GM21423 (cell line): Measurements from ENCODE around the gene ADAMTS9.

Source experiments
- ATAC-seq: cut with Tn5 transposase; IDR thresholded peaks from one replicate; pipeline ENCODE4 v1.9.1; 2021; ENCODE audit warnings: mild to moderate bottlenecking, moderate library complexity; ENCODE audit not compliant: unreplicated experiment

ADAMTS9 gene

DNA sequence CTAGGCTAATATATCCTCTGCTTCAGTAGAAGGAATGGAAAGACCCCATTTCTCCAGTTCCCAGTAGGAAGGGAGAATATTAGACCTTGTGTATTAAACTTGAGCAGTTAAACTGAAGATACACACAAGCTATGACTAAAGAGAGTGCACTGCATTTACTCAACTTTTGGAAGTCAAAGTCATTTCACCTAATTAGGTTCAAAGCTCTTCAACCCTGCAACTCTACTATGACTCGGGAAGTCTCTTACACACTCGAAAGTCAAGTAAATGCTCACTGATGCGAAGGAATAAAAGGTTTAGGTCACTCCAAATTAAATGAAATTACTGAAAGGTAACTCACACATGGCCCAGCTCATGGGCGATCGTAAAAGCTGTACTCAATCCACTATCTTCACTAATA lies 33.8 kb downstream of the ADAMTS9 start:
- no peak for ATAC-seq

DNA sequence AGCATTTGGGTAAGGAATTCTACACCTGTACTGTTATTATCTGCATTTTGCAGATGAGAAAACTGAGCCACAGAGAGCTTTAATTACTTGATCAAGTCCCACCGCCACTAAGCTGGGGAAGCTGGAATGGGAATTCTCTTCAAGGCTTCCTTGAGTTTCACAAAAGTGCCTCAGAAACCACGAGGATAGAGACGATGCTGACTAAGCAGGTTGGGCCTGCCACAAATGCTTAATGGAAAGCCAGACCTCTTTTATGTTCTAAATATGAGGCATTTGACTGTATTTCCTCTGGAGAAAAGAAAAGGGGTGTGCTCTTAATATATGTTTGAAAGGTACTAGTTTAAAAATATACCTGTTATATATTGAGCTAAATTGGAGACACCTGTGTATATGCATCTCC lies 34.7 kb downstream of the ADAMTS9 start:
- no peak for ATAC-seq

DNA sequence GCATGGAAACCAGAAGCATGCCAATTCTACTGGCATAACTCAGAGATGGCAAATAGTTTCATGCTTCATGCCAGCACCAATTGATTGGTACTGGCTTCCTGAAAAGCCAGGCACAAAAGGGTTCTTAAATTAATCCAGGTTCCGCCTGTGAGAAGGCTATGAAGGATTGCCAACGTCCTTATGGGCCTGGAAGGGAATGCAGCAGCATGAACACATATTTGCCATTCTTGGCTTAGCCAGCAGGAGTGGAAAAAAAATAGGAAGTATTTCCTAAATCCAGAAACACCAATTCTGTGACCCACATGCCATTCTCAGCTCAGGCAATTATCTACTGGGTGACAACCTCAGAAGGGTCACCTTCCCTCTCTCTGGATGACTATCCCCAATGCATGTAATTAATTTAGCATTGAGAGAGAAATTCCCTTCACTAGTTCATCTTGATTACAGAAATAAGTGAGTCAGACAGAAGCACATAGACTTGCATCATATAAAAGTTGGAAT lies 36.0 kb downstream of the ADAMTS9 start:
- ATAC-seq, result no peak

GRCh38 chr3:64651303-64651702 lies 36.5 kb downstream of the ADAMTS9 start:
- no peak for ATAC-seq

DNA sequence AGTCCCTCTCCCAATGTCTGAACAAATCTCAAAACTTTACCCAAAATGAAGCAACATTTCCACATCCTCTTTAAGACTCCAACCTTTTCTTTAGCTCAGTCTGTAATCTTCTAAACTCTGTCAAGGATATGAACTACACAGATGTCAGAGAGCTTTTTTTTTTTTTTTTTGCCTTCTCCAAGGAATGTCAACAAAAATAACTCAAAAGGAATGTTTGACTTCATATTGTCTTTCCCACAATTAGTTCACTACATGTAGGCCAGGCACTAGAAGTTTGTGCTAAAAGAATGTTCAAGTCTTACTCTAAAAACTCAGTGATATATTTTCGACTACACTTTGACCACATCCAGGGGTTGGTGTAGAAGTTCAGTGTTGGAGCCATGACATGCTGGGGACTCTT lies 37.1 kb downstream of the ADAMTS9 start:
- no peak for ATAC-seq

GRCh38 chr3:64650096-64650622 lies 37.6 kb downstream of the ADAMTS9 start:
- no peak for ATAC-seq

GRCh38 chr3:64648927-64649906 lies 38.6 kb downstream of the ADAMTS9 start:
- no peak for ATAC-seq

DNA sequence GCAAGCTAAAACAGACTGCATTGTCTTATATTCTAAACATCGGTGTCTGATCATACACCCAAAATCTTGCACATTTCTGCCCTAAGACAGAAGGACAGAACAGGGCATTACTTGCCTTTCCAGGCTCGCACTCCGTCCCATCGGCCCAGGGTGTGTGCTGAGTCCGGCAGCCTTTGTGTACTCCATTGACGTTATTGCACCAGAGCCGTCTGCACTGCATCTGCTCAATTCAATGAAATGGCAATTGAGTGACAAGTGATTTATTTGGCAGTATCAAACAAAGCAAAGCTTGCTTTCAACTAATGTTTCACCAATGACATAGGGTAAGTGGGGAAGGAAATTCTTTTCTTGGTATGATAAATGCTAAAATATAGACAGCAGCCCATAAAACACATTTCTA lies 40.0 kb downstream of the ADAMTS9 start:
- no peak for ATAC-seq

GRCh38 chr3:64645243-64645642 lies 42.6 kb downstream of the ADAMTS9 start:
- no peak for ATAC-seq

- no peak for ATAC-seq
Observed at GRCh38 chr3:64644483-64644882, 43.3 kb downstream of the ADAMTS9 start.

GRCh38 chr3:64642327-64643151 lies 45.3 kb downstream of the ADAMTS9 start:
- no peak for ATAC-seq

- no peak for ATAC-seq
Observed at GRCh38 chr3:64638981-64639481, 48.8 kb downstream of the ADAMTS9 start.

DNA sequence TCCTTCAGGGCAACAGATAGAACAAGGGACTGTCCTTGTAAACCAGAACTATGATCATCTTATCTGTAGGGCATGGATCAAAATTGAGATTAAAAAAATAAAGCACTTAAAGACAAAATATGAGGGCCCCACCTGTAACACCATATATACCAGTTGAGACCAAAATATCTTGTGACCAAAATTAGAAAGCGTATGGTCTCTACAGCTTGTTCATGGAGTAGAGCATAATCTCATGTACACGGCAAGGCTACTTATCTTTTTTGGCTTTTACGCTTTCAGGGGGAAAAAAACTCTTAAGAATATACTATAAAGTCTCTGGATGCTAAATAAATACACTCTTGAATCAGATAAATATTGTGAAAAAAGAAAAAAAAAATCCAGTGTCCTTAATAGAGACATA lies 49.3 kb downstream of the ADAMTS9 start:
- ATAC-seq, result no peak

GRCh38 chr3:64634417-64634816 lies 53.4 kb downstream of the ADAMTS9 start:
- ATAC-seq, result no peak

- no peak for ATAC-seq
Observed at GRCh38 chr3:64631951-64632350, 55.8 kb downstream of the ADAMTS9 start.

DNA sequence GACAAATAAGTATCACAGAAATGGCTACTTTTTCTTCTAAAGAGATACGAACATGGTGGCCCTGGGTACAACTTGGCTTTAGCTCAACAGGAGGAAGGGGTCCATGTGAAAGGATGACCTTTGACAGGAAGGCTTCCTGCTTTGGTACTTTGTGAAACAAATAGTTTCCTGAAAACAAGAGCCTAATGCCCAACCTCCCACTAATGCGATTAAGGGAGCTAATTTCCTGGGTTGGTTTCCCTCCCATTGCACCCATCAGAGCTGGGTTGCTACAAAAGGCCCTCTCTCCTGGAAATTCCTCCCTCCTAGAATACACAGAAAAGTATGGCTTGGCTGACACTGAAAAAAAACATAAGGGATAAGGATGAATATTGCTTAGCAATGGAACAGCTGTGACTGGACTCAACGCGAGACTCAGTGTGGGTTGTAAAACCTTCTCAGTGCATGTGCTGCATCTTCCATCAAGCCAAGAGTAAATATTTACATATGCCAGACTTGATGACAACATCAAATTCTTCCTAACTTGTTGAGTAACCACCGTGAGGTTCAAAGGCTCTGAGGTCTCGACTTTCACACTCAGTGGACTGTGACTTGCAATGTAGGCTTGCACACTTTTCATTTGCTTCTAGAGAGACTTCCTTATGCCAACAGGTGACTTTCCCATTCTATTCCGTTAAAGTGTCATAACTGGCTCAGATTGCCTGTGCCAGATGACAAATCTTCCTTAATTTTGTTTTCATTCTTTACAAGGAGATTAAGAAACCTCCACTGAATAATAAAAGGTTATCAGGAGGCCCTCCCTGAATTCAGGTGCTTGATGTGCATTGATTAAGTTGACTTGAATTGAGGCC lies 60.1 kb downstream of the ADAMTS9 start:
- no peak for ATAC-seq

GRCh38 chr3:64627042-64627441 lies 60.8 kb downstream of the ADAMTS9 start:
- no peak for ATAC-seq

GRCh38 chr3:64625381-64625780 lies 62.4 kb downstream of the ADAMTS9 start:
- ATAC-seq, result no peak

DNA sequence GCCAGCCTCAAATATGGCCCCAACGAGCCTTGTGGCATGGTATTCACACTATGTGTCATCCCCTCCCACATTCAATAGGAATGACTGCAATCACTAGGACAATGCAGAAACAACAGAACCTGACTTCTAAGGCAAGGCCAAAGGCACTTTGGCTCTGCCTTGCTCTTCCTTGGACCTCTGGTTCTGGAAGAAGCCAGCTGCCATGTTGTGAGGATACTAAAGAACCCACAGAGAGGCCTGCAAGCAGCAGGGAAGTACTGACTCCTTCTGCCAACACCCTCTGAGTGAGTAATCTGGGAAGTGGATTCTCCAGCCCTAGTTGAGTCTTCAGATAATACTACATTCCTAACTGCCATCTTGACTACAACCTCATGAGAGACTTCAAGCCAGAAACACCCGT lies 64.7 kb downstream of the ADAMTS9 start:
- ATAC-seq, result no peak

- ATAC-seq, result no peak
Observed at GRCh38 chr3:64621726-64622395, 65.9 kb downstream of the ADAMTS9 start.
